ENCODE measurements around the gene PGLYRP1. TPM values are rescaled to one million over a fixed set of nuclear protein-coding genes. Genes with fewer than 3 reads are reported as not detected.

The PGLYRP1 gene
- total RNA-seq, 1 donor from 2014 or later: 3.2 TPM

DNA sequence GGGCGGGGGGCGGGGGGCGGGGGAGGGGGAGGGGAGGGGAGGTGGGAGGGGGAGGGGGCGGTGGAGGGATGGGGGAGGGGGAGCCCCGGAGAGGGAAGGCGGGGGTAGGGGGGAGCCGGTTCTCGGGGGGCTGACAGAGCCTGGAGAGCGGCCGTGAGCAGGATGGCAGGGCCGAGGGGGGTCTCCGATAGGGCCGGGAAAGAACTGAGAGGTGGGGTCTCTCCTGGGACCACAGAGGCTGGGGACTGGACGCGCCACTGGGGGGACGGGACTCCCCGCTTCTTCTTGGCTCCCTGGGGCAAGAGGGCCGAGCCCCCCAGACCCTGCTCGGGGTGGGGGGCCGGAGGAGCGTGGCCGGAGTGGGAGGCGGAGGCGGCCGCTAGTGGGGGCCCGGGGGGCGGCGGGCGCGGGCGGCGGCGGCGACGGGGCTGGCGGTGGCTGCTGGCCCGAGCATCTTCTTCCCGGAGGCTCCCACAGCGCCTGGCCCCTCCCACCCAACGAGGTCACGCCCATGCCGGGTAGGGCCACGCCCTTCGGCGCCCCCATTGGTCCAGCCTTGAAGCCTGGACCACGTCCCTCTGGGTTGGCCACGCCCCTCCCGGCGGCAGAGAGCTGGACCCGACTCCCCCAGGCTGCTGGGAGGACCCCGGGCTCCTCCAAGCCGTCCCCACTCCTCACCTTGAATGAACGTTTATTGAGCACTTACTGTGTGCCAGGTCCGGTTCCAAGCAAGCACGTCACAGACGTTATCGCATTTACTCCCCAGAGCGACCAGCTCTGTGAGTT lies 49.1 kb downstream of the PGLYRP1 start, which contains the start of gene NOVA2:
NOVA2 (minus strand) TSS at position 313 of the 786 bp plus-strand sequence. CDS start 514 bp downstream, outside the sequence.
- no peak for ATAC-seq
- peak; percentile 70 for DNase-seq (ENCODE audit: low spot score)
- intact Hi-C loops (cut with DNase I): no loop called here

DNA sequence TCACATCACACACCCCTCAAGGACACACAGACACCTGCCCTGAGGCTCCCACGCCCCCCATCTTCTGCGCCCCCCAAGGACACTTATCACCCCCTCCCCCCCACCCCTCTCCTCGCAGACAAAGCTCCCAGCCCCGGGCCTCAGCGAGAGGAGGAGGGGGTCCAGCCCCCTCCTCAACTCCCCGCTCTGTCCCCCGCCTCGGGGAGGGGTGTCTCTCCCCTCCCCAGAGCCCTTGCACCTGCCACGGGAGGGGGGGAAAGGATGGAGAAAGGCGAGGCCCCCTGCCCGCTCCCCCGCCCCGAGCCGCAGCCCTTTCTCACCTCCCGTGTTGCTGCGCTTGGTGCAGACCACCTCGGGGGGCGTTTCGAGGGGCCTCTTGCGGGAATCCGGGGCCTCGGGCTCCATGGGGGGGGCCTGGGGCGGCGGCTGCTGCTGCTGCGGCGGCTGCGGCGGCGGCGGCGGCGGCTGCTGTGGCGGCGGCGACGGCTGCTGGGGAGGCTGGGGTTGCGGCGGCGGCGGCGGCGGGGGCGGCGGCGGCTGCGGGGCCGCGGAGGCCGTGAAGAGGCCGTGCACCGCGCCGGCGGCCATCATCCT lies 49.8 kb downstream of the PGLYRP1 start:
- no peak for DNase-seq (ENCODE audit: low spot score)
- intact Hi-C loops (cut with DNase I): no loop called here
- no peak for ATAC-seq

DNA sequence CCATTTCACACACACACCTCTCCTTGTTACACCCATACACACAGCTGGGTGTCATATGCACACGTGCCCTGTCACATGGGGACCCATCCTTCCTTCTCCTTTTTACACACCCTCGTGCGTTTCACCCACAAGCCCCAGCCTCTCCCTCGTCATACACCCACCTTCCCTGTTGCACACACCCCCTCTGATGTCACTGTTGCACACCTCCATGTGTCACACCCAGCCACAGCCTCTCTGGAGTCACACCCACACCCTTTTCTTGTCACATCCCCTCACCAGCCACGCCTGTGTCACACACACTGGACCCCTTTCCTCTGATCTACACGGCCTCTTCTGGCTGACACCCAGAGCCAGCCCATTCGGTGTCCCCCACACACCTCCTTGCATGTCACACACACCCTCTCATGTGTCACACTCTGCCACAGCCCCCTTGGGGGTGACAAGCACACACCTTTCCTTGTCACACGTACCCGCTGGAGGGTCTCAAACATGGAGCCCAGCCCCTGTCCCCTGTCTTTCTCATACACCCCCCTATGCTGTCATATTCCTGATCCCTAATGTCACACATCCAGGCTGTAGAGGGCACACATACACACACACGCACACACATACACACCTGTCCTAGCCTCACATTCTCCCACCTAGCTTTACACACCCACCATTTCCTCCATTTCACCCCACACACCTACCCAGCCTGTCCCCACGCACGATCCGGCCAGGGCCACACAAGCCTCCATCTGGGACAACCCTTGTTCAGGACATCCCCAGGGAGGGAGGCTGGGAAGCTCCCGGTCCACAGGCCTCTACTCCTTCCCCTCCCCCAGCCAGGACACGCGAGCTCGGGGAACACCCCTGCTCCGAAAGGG lies 50.5 kb downstream of the PGLYRP1 start:
- peak; percentile 16 for ATAC-seq
- intact Hi-C loops (cut with DNase I): no loop called here

DNA sequence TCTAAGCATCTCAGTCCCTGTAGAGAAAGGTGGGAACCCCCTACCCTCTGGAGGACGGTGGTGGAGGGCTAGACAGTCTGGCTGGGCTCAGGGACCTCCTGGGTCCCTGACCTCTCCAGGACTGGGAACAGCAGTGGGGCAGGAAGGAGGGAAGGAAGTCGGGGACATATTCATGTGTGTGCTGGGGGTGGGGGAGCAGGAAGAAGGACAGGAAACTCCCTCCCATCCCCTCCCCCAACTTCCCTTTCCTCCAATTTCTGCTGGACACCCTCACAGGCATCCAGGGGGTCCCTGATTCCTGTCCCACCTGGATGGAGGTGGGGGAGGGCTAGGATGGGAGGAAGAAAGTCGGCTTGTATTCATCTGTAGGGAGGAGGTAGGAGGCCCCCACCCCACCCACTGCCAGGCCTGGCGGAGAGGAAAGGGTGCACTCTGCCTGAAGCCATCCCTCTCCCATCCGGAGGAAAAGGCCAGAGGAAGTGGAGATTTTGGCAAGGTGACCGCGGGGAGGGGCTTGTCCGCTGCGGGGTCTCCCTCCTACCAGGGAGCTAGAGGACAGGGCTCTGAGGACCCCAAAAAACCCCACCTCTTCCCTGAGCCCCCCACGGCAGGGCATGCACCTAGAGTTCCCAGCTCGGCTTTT lies 51.5 kb downstream of the PGLYRP1 start:
- DNase-seq (ENCODE audit: low spot score): no peak
- no peak for ATAC-seq
- intact Hi-C loops (cut with DNase I): no loop called here

More for the DNA sequence above, 50.5 kb downstream of the PGLYRP1 start:
- no peak for DNase-seq (ENCODE audit: low spot score)

DNA sequence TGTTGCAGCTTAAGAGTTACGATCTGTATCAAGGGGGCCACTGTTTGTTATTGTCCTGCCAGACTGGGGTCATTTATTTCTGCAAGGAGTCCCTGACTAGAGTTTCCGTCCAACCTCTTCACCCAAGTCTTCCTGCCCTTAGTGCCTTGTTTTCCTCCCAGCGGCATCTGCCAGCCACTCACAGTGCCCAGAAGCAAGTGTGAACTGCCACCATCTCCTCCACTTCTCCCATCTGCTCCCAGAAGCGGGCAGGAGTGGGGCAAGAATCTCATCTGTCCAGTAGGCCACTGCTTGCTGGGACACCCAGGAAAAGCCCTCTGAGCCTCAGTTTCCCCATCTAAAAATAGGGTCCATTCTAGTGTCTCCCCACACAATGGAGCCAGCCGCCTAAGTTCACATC lies 53.2 kb downstream of the PGLYRP1 start:
- intact Hi-C loops (cut with DNase I): no loop called here
- no peak for ATAC-seq
- DNase-seq (ENCODE audit: low spot score): no peak

Small RNA genes lying within 50 kb of the gene (microRNA-seq; reads per million reads assigned to microRNA genes)
- gene MIR769: 275 reads per million, percentile 70 among the genes with 10 or more reads in this experiment

Other genes starting within 250 kb of the PGLYRP1 start
- 77.9 TPM for gene DMPK, start 240.6 kb downstream of the PGLYRP1 start, total RNA-seq
- gene DMWD, start 230.2 kb downstream of the PGLYRP1 start, total RNA-seq: 57.4 TPM
- 0.18 TPM for gene RSPH6A, start 207.7 kb downstream of the PGLYRP1 start, total RNA-seq
- gene SYMPK, start 159.9 kb downstream of the PGLYRP1 start, total RNA-seq: 60.9 TPM
- not detected for gene FOXA3, start 158.7 kb downstream of the PGLYRP1 start, total RNA-seq
- 21.0 TPM for gene IRF2BP1, start 136.9 kb downstream of the PGLYRP1 start, total RNA-seq
- 8.6 TPM for gene MYPOP, start 120.4 kb downstream of the PGLYRP1 start, total RNA-seq
- not detected for gene NANOS2, start 108.3 kb downstream of the PGLYRP1 start, total RNA-seq
- 9.9 TPM for gene NOVA2, start 49.2 kb downstream of the PGLYRP1 start, total RNA-seq
- 17.8 TPM for gene CCDC61, start 27.6 kb downstream of the PGLYRP1 start, total RNA-seq
- 0.94 TPM for gene IGFL4, start 17.9 kb upstream of the PGLYRP1 start, total RNA-seq
- gene IGFL3, start 101.6 kb upstream of the PGLYRP1 start, total RNA-seq: not detected
- 0.85 TPM for gene IGFL2, start 125.2 kb upstream of the PGLYRP1 start, total RNA-seq
- not detected for gene IGFL1, start 206.7 kb upstream of the PGLYRP1 start, total RNA-seq